A549 (cell line): Measurements from ENCODE around the gene SPTLC3.

Experiments used
- EP300 ChIP-seq, 2 experiments: fragments of >200 bp; sonication (Bioruptor Twin); formaldehyde crosslinking; IDR thresholded peaks; 2 replicates in 1 of 2; 3 replicates in 1 of 2; pipeline ENCODE4 v1.6.1; 2016 to 2017
- RAD21 ChIP-seq, 2 experiments: fragments of >200 bp in 1 of 2; sonication (Bioruptor Twin) in 1 of 2; formaldehyde crosslinking in 1 of 2; IDR thresholded peaks in 1 of 2; conservative IDR thresholded peaks in 1 of 2; 2 replicates in 1 of 2; 3 replicates in 1 of 2; pipeline ENCODE4 v1.6.1; 2012 to 2018; ENCODE audit warnings: inconsistent platforms in 1 of 2
- TF ChIP-seq, protein P1 (sequence below): fragments of >200 bp; sonication (Bioruptor Twin); formaldehyde crosslinking; IDR thresholded peaks from 3 replicates; pipeline ENCODE4 v1.5.1; 2016

DNA sequence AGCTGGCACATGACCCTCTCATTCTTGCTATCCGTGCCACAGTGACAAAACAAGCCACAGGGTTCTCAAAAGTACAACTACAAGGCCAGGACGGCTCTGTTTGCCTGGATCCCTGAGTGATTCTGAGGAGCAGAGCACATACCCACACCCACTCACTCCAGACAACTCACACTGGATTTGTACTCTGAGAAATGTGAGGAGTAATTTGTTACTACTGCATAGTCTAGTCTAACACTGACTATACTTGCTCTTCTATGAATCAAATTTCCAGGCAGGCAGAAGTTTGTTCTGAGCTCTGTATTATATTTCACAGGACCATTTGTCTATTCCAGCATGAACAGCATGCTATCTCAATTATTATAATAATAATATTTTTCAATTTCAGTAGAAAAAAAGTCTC, 26.7 kb upstream of the SPTLC3 start:
- TF ChIP-seq RAD21 (conservative IDR thresholded peaks at IDR 0.05 in 1 of 2, IDR thresholded peaks at IDR 0.05 in 1 of 2) (no peak), EP300 (IDR thresholded peaks at IDR 0.05) (no peak)
- TF ChIP-seq, protein P1, sequence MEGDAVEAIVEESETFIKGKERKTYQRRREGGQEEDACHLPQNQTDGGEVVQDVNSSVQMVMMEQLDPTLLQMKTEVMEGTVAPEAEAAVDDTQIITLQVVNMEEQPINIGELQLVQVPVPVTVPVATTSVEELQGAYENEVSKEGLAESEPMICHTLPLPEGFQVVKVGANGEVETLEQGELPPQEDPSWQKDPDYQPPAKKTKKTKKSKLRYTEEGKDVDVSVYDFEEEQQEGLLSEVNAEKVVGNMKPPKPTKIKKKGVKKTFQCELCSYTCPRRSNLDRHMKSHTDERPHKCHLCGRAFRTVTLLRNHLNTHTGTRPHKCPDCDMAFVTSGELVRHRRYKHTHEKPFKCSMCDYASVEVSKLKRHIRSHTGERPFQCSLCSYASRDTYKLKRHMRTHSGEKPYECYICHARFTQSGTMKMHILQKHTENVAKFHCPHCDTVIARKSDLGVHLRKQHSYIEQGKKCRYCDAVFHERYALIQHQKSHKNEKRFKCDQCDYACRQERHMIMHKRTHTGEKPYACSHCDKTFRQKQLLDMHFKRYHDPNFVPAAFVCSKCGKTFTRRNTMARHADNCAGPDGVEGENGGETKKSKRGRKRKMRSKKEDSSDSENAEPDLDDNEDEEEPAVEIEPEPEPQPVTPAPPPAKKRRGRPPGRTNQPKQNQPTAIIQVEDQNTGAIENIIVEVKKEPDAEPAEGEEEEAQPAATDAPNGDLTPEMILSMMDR, result no peak
